ENCODE measurements around the gene IGFBPL1. TPM values are rescaled to one million over a fixed set of nuclear protein-coding genes. Genes with fewer than 3 reads are reported as not detected.
"Not testable (repeated sequence)": the region's sequence is repeated elsewhere in the genome, so short reads cannot be mapped to it uniquely, and the experiment has no call there.

The IGFBPL1 gene
- total and polyA plus RNA-seq, 2 donors: 1.6 to 3.0 TPM

DNA sequence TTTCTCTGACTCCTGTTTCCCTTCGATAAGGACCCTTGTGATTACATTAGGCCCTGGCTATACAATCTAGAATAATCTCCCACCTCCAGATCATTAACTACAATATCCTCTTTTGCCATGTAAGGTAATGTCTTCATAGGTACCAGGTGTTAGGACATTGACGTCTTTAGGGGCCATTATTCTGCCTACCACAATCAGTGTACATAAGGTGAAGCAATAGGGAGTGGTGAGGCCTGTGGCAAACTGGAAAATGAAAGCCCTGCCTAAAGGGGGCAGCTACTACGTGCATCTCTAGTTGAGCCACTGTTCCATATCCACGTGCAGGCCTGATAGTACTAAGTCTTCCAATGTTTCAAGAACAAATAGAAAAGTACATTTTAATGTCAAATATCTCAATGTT lies 36.5 kb downstream of the IGFBPL1 start:
- whole genome bisulfite sequencing: 93% methylated on average over 4 of the region's 4 CpGs
- Histone ChIP-seq H3K27ac (ENCODE audit: low read depth) (peak overlapping the region; percentile 48), H3K4me3 (ENCODE audit: low read depth, low read length) (no peak overlapping the region), H3K4me1 (ENCODE audit: insufficient read depth) (no peaks in the 10 kb centered on the region), H3K36me3 (ENCODE audit: insufficient read depth) (no peaks in the 10 kb centered on the region)
- DNase-seq (ENCODE audit: extremely low spot score): no peak

DNA sequence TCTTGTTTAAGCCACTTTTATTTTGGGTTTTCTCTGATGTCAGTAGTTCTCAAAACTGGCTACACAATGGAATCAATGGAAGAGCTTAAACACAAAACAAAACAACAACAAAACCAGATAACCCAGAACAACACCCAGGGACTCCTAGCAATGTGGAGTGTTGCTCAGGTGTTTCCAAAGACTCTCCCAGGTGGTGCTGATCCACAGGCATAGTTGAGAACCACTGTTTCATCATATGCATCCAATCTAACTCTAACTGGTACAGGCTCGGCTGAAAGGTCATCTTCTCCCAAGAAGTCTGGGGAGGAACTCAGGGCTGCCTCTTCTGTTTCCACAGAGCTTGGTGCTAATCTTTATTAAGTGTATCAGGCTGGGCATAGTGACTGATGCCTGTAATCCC lies 37.2 kb downstream of the IGFBPL1 start:
- no peak overlapping the region for H3K4me3 ChIP-seq (ENCODE audit: low read depth, low read length)
- DNase-seq (ENCODE audit: extremely low spot score): no peak
- no peaks in the 10 kb centered on the region for H3K4me1 ChIP-seq (ENCODE audit: insufficient read depth)
- H3K27ac ChIP-seq (ENCODE audit: low read depth): no peak overlapping the region
- 49% methylated on average over 1 of the region's 1 CpG for WGBS
- H3K36me3 ChIP-seq (ENCODE audit: insufficient read depth): no peaks in the 10 kb centered on the region

DNA sequence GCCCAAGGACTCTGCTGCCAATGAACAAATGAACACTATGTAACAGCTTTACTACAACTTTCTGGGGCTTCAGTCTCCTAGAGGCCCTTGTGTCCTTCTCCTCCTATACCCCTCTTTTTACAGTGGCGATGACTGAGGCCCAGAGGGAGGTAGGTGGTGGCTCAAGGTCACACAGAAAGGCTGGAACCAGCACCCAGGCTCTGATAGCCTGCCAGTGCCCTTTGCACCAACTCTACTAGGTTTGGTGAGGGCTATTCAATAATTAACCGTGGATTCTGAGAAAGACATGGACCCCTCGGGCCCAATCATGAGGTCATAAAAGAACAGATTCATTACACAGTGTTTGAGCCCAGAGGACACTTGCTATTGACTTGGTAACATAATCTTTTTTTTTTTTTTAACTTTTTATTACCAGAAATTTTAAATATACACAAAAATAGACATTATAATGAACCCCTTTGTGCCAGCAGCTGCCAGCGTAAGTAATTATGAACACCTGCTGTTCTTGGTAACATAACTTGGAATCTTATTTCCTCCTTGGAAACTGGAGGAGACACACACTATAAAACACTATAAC lies 37.8 kb downstream of the IGFBPL1 start:
- Histone ChIP-seq H3K4me1 (ENCODE audit: insufficient read depth) (no peaks in the 10 kb centered on the region), H3K36me3 (ENCODE audit: insufficient read depth) (no peaks in the 10 kb centered on the region), H3K4me3 (ENCODE audit: low read depth, low read length) (no peak overlapping the region), H3K27ac (ENCODE audit: low read depth) (no peak overlapping the region)
- no peak for DNase-seq (ENCODE audit: extremely low spot score)
- WGBS: 89% methylated on average over 4 of the region's 4 CpGs

DNA sequence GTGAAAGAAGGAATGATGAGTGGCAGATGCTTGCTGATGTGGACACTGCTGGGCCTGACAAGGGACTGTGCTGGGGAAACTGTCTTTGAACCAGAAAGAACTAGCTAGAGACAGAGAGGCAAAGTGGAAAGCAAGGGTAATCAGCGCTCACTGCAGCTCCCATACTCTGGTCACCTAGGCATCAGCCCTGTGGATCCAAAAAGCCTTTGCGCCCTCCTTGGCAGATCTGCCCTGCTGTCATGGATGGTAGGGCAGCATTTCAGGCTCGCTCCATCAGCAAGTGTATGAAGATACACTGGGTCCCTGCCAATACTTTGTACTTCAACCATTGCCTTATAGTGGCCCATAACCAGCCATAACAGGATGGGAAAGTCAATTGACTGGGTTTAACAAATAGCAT lies 38.4 kb downstream of the IGFBPL1 start:
- Histone ChIP-seq H3K27ac (ENCODE audit: low read depth) (no peak overlapping the region), H3K4me1 (ENCODE audit: insufficient read depth) (no peaks in the 10 kb centered on the region), H3K4me3 (ENCODE audit: low read depth, low read length) (no peak overlapping the region), H3K36me3 (ENCODE audit: insufficient read depth) (no peaks in the 10 kb centered on the region)
- DNase-seq (ENCODE audit: extremely low spot score): no peak
- 98% methylated on average over 3 of the region's 3 CpGs for WGBS

DNA sequence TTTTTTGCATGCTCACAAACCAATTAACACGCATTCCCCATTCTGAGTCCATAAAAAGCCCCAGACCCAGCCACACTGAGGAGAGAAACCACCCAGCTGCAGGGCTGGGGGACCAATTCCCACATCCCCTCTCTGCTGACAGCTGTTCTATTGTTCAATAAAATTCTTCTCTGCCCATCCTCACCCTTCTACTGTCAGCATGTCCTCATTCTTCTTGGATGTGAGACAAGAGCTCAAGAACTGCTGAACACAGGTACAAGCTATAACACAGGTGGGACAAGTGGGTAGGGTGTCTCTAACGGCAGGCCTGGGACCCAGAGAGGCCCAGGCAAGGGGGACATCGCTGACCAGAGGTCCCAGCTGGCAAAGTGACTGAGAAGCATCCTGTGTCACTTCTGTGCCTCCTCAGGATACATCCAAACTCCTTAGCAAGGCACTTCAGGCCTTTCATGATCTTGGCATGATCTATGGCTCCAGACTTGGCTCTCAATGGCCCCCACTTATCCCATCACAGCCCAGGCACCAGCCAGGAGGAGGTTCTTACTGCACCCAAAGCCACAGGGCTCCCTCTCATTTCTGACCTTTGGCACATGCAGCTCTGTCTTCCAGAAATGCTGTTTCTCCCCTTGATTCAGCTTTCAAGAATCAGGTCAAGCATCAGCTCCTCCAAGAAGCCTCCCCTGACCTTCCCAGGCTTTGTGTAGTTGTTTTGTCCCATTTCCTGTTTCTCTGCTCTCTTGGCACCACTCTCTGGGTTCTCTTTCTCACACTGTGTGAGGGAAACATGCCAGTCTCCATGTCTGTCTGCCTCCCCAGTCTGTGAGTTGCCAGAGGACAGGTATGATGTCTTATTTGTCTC lies 39.0 kb downstream of the IGFBPL1 start:
- H3K27ac ChIP-seq (ENCODE audit: low read depth): no peak overlapping the region
- H3K36me3 ChIP-seq (ENCODE audit: insufficient read depth): no peaks in the 10 kb centered on the region
- H3K4me3 ChIP-seq (ENCODE audit: low read depth, low read length): no peak overlapping the region
- DNase-seq (ENCODE audit: extremely low spot score): no peak
- H3K4me1 ChIP-seq (ENCODE audit: insufficient read depth): no peaks in the 10 kb centered on the region
- 86% methylated on average over 3 of the region's 3 CpGs for WGBS

DNA sequence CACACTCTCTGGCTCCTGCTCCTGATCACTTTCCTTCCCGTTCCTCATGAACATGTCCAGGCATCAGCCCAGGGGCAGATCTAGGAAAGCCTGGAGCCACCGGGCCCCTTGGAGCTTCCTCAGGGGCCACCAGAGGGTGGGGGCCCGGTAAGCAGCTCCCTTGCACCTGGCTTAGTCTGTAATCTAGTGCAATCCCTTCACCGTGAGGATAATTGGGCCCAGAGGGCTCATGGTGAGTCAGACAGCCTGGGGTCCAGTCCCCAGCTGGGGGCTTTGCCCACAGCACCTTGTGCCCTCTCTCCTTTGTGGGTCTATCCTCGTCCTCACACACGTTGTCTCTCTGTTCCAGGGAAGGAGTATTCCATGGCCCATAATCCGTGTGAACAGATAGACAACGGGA lies 42.1 kb downstream of the IGFBPL1 start:
- Histone ChIP-seq H3K4me1 (ENCODE audit: insufficient read depth) (no peaks in the 10 kb centered on the region), H3K36me3 (ENCODE audit: insufficient read depth) (no peaks in the 10 kb centered on the region), H3K27ac (ENCODE audit: low read depth) (no peak overlapping the region), H3K4me3 (ENCODE audit: low read depth, low read length) (no peak overlapping the region)
- WGBS: 86% methylated on average over 8 of the region's 8 CpGs
- no peak for DNase-seq (ENCODE audit: extremely low spot score)

DNA sequence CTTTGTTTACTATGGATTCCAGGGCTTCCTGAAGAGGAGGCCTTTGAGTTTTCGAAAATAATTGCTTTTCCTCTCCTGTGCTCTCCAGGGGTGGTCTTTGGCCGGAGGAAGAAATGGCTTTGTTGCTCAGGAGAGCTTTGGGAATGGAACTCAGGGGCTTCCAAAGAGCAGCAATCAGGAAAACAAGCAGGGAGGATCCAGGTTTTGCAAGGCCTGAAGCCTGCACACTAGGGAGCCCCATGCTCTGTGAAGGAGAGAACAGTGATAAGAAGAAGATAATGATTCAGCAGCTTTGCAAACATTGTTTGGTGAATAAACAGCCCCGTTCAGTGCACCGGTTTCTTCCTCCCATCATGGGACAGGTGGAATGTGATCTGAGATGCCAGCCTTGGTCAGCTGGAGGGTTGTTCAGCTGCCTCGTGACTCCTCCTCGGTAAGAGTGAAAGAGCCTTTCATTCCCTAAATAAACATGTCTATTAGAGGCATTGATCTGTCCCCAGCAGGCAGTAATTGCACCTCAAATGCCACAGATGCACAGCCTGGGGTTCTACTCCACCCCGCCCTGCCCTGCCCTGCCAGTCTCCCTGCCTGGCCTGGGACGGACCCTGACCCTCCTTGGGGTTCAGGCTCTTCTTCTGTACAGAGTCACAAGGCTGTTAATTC lies 43.3 kb downstream of the IGFBPL1 start:
- H3K27ac ChIP-seq (ENCODE audit: low read depth): no peak overlapping the region
- no peaks in the 10 kb centered on the region for H3K4me1 ChIP-seq (ENCODE audit: insufficient read depth)
- H3K4me3 ChIP-seq (ENCODE audit: low read depth, low read length): no peak overlapping the region
- H3K36me3 ChIP-seq (ENCODE audit: insufficient read depth): no peaks in the 10 kb centered on the region
- WGBS: 46% methylated on average over 8 of the region's 8 CpGs
- no peak for DNase-seq (ENCODE audit: extremely low spot score)

DNA sequence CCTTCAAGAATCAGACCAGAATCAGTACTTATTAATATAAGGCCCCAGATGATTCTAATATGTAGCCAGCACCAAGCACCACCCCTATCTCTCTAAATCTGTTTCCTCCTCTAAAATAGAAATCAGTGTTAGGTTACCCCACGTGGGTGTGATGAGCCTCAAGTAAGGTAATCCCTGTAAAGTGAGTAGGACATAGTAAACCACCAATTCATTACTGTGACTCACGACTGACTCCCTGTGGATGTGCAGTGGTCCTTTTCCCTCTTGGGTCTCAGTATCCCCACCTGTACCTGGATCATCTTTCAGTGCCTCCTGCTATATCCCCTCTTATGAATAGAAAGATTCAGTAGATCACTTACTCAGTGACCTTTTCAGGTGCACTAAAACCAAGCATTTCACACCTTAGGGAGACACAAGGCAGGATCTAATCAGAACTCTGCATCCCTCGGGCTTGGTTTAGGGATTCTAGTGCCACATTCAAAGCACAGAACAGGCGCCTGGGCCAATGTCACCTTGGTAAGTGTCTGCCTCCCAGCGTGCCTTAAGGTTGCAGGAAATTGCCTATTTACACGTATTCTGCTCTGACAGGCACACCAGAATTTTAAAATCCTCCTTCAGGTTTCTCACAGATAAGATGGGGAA lies 43.9 kb downstream of the IGFBPL1 start:
- 77% methylated on average over 6 of the region's 6 CpGs for WGBS
- no peaks in the 10 kb centered on the region for H3K4me1 ChIP-seq (ENCODE audit: insufficient read depth)
- no peak overlapping the region for H3K4me3 ChIP-seq (ENCODE audit: low read depth, low read length)
- DNase-seq (ENCODE audit: extremely low spot score): no peak
- no peaks in the 10 kb centered on the region for H3K36me3 ChIP-seq (ENCODE audit: insufficient read depth)
- H3K27ac ChIP-seq (ENCODE audit: low read depth): peak overlapping the region; percentile 18

DNA sequence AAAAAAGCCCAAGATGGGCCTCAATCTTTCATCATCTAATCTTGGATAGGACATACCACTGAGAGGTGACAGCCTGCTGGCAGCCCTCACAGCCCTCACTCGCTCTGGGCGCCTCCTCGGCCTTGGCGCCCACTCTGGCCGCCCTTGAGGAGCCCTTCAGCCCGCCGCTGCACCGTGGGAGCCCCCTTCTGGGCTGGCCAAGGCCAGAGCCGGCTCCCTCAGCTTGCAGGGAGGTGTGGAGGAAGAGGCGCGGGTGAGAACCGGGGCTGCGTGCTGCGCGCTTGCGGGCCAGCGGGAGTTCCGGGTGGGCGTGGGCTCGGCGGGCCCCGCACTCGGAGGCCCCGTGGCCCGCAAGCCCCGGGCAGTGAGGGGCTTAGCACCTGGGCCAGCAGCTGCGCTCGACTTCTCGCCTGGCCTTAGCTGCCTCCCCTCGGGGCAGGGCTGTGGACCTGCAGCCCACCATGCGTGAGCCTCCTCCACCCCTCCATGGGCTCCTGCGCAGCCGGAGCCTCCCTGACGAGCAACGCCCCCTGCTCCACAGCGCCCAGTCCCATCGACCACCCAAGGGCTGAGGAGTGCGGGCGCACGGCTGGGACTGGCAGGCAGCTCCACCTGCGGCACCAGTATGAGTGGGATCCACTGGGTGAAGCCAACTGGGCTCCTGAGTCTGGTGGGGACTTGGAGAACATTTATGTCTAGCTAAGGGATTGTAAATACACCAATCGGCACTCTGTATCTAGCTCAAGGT lies 46.7 kb downstream of the IGFBPL1 start:
- WGBS: 96% methylated on average over 42 of the region's 42 CpGs
- not testable (repeated sequence) for H3K27ac ChIP-seq (ENCODE audit: low read depth); DNase-seq (ENCODE audit: extremely low spot score); H3K36me3 ChIP-seq (ENCODE audit: insufficient read depth); H3K4me3 ChIP-seq (ENCODE audit: low read depth, low read length); H3K4me1 ChIP-seq (ENCODE audit: insufficient read depth)

DNA sequence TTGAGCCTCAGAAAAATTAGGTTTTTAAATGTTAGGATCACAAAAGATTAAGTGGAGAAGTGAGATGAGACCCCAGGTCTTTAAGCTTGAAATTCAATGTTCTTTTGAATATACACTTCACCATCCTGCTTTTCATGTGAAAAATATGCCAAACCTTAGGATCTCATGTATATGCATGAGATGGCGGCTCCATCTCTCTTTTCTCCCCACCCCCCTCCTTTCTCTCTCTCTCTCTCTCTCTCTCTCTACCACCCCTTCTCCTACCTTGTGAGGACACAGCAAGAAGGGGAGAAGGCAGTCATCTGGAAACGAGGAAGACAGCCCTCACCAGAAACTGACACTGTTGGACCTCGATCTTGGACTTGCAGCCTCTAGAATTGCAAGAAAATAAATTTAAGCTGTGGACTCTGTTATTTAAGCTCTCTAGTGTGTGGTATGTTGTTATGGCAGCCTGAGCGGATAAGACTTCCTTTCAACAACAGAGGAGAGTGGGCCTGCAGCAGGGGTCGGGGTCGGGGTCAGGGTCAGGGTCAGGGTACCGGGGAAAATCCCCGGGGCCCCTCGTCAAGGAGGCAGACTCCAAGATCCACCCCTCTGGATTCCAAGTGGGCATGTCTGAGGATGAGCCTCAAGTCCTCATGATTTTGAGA lies 48.1 kb downstream of the IGFBPL1 start:
- no peak overlapping the region for H3K4me3 ChIP-seq (ENCODE audit: low read depth, low read length)
- H3K27ac ChIP-seq (ENCODE audit: low read depth): no peak overlapping the region
- H3K4me1 ChIP-seq (ENCODE audit: insufficient read depth): no peaks in the 10 kb centered on the region
- no peaks in the 10 kb centered on the region for H3K36me3 ChIP-seq (ENCODE audit: insufficient read depth)
- WGBS: 57% methylated on average over 9 of the region's 9 CpGs
- DNase-seq (ENCODE audit: extremely low spot score): no peak

DNA sequence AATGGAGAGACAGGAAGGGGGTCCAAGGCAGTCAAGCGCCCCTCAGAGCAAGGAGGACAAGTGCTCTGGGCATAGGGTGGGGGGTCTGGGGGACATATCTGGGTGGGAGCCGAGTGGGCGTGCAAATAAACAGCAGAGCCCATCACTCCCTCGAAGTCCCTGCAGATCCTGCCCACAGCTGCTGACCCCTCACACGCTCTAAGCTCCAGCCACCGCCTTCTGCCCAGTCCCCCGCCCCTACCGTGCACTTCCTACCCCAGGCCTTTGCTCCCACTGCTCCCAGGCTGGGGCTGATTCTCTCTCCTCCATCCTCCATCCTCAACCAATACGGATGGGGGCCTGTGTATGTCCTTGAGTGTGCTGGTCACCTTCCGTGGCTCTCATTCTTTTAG lies 48.7 kb downstream of the IGFBPL1 start:
- WGBS: 82% methylated on average over 10 of the region's 10 CpGs
- no peak for DNase-seq (ENCODE audit: extremely low spot score)
- Histone ChIP-seq H3K4me3 (ENCODE audit: low read depth, low read length) (no peak overlapping the region), H3K36me3 (ENCODE audit: insufficient read depth) (no peaks in the 10 kb centered on the region), H3K4me1 (ENCODE audit: insufficient read depth) (no peaks in the 10 kb centered on the region), H3K27ac (ENCODE audit: low read depth) (no peak overlapping the region)

DNA sequence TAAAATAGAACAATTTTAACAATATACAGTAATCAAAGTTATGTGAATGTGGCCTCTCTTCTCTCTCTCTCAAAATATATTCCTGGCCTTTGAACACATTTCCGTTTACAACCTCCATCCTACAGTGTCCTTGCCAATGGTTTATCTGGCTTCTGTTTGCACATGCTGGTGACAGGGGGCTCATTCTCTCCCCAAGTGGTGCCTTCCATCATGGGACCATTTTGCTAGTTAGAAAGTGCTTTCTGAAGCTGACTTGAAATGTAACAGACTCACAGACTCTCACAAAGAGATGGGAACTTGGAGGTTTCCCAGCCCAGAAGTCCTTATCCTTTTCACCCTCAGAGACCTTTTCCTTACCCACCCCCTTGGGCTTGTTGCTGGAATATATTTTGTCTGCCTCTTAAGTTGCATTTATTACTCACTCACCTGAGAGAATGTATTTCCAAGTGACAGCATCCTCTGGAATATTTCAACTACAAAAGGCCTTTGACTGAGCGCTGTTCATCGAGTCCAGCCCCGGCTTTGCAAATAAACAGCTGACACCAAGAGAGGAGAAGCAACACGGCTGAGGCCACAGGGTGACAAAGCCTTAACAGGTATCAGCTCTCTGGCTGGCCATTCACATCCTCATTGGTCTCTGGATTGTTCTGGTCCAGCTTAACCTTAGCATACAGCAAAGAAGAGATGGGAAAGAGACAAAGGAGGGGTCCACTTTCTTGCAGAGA lies 49.2 kb downstream of the IGFBPL1 start:
- H3K4me3 ChIP-seq (ENCODE audit: low read depth, low read length): no peak overlapping the region
- DNase-seq (ENCODE audit: extremely low spot score): no peak
- H3K27ac ChIP-seq (ENCODE audit: low read depth): no peak overlapping the region
- H3K4me1 ChIP-seq (ENCODE audit: insufficient read depth): no peaks in the 10 kb centered on the region
- WGBS: 57% methylated on average over 5 of the region's 5 CpGs
- no peaks in the 10 kb centered on the region for H3K36me3 ChIP-seq (ENCODE audit: insufficient read depth)
